NCI-H2227 (cell line): ENCODE measurements around the gene AKR1E2.
A peak's percentile ranks its signal among the peaks of the same experiment; 100 is the strongest.
"Not testable (repeated sequence)": the region's sequence is repeated elsewhere in the genome, so short reads cannot be mapped to it uniquely, and the experiment has no call there.

Experiments
- DNase-seq: peaks from one replicate; lab custom pipeline; 2025; ENCODE audit not compliant: unreplicated experiment; lab: John Stamatoyannopoulos, UW

Gene AKR1E2

GRCh38 chr10:4813023-4813422, 13.0 kb upstream of the AKR1E2 start:
- no peak for DNase-seq

- DNase-seq, result no peak
Measured at GRCh38 chr10:4813496-4813895, 12.5 kb upstream of the AKR1E2 start.

DNA sequence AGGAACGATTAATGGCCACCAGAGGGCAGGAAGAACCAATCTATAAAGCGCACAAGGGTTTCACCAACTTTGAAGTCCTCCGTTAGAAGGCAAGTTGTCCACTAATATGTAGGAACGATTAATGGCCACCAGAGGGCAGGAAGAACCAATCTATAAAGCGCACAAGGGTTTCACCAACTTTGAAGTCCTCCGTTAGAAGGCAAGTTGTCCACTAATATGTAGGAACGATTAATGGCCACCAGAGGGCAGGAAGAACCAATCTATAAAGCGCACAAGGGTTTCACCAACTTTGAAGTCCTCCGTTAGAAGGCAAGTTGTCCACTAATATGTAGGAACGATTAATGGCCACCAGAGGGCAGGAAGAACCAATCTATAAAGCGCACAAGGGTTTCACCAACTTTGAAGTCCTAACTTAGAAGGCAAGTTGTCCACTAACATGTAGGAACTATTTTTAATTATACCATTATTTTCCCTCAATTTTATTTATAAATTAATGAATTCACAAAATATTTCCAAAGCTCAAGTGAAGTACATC, 10.3 kb upstream of the AKR1E2 start:
- DNase-seq, result not testable (repeated sequence)

- DNase-seq, result no peak
Measured at GRCh38 chr10:4816966-4817365, 9.0 kb upstream of the AKR1E2 start.

DNA sequence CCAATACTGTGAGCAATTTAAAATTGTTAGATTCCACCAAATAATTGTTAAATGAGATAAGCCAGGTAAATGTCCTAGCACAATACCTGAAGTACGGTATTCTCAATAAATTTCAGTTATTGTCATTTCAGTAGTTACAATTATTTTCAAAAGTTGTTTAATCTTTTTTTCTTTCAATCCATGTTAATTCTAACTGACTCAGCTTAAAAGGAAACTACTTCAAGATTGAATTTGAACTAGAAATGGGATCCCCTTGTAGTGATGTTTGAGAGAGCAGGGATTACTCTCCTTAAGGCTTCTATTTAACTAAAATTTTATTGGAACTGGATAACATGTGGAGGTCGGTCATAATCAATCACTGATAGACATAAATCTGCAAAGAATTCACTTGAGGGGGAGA, 6.9 kb upstream of the AKR1E2 start:
- no peak for DNase-seq

DNA sequence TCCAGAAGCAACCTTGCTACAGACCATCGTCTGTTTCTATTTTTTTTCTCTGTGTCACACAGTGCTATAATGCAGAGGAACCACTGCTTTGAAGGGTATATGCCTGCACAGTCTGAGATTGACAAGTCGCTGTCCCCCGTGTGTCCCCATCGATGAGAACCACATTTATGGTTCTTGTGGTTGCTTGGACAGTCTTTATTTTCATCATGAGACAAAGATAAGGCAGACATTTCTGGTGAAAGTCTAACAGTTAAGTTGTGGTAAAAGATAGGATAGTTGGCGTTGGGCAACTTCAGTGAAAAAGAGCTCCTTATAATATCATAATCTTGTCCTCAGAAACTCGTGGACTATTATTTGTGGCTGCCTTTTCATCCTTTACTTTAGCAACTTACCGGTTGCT, 6.3 kb upstream of the AKR1E2 start:
- DNase-seq, result no peak

DNA sequence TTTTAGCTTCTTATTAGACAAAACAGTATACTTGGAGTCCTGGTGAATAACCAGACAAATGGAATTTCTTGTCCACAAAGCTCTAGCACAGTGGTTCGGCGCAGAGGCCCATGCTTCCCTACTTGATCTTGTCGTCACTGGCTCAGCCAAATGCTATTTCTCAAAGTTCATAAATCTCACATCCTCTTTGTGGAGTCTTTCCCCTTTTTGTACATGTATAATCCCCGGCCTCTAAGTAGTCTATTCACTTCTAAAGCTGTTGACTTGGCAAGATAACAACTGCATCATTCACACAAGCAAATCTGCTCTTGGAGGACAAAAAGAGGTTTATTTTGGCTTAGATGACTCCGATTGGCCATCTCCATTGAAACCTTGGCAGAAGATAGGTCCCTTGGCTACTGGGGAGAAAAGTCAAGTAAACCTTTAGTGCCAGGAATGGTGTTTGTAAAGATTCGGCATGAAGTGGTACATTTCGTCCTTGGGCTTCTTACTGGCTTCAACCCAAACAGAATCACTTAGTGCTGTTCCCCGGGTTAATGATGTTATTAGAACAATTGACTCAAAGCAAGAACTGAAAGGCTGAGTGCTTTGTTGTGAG, 5.1 kb upstream of the AKR1E2 start:
- DNase-seq, result no peak

DNA sequence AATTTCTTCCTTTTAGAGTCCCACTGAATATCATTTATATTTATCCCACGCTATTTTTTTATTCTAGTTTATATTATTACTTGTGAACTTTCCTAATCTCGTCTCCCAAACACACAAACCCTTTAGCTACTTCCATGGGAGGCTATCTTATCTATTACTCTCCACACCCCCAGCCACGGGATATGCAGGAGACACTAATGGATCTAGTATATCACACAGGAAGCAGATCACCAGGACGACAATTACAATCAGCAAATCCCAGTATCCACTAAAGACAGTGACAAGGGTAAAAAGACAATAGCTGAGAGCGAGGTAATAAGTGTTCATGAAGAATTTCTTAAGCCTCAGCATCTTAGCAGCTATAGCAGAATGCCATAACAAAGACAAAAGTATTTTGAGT, 3.8 kb upstream of the AKR1E2 start:
- no peak for DNase-seq

GRCh38 chr10:4824791-4825310, 1.2 kb upstream of the AKR1E2 start:
- DNase-seq, result no peak

GRCh38 chr10:4825456-4825867, 545 bp upstream of the AKR1E2 start:
- DNase-seq, result no peak

GRCh38 chr10:4826792-4827324, 851 bp downstream of the AKR1E2 start:
- DNase-seq, result peak; percentile 24

DNA sequence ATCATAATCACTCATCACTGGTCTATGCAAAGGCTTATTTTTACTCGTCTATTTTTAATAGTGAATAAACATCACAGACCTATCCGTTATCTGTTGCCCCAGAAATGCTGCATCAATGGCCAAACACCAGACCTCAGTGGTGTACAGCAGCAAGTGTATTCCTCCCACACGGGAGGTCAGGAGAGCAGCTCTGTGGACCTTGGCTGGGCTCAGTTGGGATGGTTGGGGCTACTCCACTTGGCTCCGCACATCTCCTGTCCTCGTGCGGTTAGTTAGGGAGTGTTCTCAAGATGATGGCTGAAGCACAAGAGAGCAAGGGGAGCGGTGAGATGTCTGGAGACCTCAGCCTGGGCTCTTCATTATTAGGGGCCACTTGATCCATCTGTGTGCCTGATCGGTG, 2.0 kb downstream of the AKR1E2 start:
- DNase-seq, result no peak

DNA sequence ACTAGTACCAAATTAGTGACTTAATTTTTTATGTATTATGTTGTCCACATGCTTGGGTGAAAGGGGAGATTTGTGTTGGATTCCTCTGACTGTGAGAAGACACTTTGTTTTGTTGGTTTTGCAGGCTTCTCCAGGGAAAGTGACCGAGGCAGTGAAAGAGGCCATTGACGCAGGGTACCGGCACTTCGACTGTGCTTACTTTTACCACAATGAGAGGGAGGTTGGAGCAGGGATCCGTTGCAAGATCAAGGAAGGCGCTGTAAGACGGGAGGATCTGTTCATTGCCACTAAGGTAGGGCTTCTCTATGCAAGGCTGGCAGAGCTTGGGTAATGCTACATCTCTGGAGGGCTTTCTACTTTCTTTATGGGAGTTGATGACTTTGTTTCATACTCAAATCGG, 4.5 kb downstream of the AKR1E2 start:
- no peak for DNase-seq

GRCh38 chr10:4831091-4831490, 5.1 kb downstream of the AKR1E2 start:
- DNase-seq, result no peak

- no peak for DNase-seq
Measured at GRCh38 chr10:4833286-4833685, 7.3 kb downstream of the AKR1E2 start.

DNA sequence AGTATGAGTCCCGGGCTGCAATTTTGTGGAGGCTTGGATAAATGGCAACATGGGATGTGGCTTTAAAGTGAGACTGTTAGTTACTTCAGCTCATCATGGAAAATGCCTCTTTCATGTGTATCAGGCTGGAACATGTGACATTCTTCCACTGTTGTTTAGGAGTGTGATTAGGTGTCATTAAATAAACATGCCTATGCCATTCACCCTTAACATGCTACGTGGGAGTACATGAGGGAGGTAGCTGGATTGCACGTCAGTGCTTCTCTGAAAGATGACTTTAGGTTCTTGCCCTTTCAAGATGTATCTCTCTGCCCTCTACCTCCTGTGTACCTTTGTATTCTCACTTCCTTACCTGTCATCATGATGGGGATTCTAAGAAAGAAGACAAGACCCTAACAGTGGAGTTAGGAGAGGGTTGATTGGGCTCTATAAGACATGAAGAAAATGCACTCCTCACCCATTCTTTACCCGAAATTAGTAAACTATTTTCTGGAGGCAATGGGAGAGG, 8.9 kb downstream of the AKR1E2 start:
- DNase-seq, result no peak

DNA sequence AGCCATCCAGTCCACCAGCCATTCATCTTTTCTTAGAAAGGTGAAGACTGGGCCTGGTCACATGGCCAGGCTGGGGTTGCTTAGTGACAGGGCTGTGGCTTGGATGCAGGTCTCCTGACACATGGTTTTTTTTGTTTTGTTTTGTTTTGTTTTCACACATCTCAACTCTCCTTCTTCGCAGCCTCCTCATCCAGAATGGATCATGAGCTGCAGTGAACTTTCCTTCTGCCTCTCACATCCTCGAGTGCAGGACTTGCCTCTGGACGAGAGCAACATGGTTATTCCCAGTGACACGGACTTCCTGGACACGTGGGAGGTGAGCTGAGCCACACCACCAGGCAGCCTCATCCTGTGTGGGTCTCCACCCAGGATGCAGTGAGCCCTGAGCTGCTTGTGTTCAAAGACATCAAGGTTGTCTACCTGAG, 9.5 kb downstream of the AKR1E2 start:
- no peak for DNase-seq

GRCh38 chr10:4836416-4836969, 10.5 kb downstream of the AKR1E2 start:
- DNase-seq, result no peak

DNA sequence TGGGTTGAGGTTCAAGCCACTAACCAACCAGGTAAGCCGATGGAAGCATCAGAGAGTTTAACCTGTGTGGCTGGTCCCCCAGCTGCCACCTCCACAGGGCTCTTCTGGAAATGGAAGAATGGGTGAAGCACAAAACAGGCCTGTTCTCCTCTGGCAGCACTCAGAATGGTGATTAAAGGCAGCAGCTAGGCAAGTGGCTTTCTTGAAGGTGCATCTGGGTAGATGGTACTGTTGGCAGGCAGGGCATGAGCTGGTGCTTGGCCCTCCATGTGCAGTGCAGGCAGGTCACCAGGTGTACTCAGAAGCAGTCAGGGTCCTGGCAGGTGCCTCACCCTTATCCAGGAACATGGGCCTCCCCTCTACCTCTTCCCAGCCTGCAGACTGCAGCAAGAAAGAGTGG, 11.5 kb downstream of the AKR1E2 start:
- no peak for DNase-seq

DNA sequence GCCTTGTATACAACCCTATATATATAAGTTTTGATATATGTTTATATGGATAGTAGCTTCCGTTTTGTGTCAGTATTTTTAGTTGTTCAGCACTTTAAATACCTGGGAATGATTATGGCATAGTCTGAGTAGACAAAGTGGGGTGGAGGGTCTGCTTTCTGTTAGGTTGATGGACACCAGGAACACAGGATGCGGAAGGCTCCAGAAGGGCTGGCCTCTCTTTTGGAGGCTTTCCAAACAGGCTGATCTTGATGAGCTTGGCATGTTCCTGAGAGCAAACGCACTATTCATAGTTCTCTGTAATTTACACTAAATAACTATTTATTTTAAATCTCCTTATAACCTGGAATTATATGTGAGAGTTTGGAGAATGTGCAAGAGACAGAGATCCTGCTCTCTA, 12.7 kb downstream of the AKR1E2 start:
- no peak for DNase-seq

DNA sequence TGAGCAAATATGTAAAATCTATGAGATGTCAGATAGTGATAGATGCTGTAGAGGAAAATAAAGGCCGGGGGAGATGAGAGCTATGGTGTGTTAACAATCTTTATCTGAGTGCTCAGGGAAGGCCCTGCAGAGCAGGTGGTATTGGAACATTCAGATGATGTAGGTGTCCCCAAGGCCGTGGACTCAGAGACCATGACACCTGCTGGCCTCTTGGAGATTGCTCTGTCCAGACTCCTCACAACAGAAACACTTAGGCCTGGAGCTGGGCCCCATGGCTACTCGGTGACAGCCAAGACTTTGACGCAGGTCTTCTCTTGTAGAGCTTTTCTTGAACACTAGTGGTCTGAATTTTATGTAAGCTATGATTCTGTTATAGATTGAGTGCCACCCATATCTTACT, 13.3 kb downstream of the AKR1E2 start:
- no peak for DNase-seq

DNA sequence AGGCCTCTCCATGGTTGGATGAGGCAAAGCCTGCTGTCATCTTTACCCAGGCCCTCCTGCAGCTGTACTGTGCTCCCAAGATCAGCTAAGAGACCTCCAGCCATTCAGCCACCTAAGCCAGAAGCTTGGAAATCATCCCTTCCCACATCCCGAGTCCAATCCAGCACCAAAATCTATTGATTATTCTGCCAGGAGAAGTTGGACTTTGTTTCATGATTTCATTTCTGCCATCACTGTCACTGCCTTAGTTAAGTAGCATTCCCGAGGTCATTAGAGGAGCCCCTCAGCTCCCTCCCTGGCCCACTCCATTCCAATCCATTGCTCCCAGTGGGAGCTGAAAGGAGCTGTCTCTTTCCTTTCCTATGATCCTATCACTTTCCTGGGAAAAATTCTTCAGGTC, 14.1 kb downstream of the AKR1E2 start:
- DNase-seq, result no peak
